ENCODE measurements around the gene VHLL.

VHLL gene

DNA sequence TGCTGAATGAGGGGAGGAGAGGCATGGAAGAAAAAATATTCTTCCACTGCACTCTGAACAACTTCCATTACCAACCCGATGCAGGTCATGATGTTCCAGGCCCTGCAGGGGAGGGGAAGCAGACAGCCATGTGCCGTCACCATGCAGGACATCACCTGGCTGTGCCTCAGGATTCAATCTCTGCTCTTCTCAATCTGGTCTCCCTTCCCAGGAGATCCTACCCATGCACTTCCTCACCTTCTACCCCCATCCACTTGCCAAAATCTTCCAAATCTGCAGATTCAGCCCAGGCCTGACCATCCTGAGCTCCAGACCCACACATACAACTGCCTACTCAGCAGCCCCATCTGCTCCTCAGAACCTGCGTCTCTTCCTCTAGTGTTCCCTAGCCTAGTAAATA, 45.5 kb downstream of the VHLL start:
- DNase-seq (ENCODE audit: low read depth) = no peak

DNA sequence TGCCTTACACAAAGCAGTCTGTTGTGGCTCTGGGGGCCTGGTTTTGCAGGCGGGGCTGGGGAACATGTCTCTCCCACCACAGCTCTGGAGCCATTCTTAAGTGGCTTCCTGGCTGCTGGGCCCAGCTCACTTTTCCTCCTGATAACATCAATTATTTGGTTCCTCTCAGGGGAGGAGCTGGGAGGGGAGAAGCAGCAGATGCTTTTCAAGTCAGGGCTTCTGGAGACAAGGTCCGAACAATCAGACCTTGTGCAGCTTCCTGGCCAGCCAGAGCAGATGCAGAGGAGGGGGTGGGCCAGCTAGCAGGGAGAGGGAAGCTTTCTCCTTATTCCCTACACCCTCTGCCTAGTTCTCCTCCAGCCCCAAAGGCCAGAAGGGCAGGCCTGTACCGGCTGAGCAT, 47.6 kb downstream of the VHLL start:
- DNase-seq (ENCODE audit: low read depth) = no peak

DNA sequence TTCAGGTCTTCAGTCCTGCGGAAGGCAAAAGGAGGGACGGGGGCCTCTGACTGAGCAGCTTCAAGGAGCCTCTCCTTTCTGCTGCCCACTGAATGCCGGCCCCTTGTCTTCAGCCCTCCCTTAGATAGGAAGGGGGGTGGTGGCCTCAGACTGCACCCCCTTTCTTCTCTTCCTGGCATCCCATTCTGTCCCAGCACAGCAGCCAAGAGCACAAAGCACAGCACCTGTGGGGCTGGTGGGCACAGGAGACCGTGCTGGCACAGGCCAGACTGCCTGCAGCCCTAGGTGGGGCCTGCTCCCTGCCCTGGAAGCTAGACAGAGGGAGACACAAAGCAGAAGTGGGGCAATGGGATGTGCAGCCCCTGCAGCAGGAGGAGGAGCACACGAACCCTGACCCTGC, 49.5 kb downstream of the VHLL start:
- DNase-seq (ENCODE audit: low read depth) = no peak

All from fibroblast of the conjunctiva (primary cell).